Testis (tissue), 3 donors: ENCODE results near the gene UCHL5. TPM values are rescaled to one million over a fixed set of nuclear protein-coding genes. Genes with fewer than 3 reads are reported as not detected.

Experiments used
- DNase-seq: peaks from one replicate; pipeline ENCODE4 v3.0.0-alpha.2; 2019
- H3K27ac ChIP-seq, 2 donors: fragments of 200-600 bp; sonication (generic); one replicate each; pipeline ENCODE4 v1.5.1; 2019
- H3K27me3 ChIP-seq: fragments of 200-600 bp; sonication (generic); one replicate; pipeline ENCODE4 v1.5.1; 2019
- H3K36me3 ChIP-seq: fragments of 200-600 bp; sonication (generic); one replicate; pipeline ENCODE4 v1.5.1; 2017; ENCODE audit warnings: low read depth; ENCODE audit errors: missing control alignments
- H3K4me1 ChIP-seq: fragments of 200-600 bp; sonication (generic); one replicate; pipeline ENCODE4 v1.5.1; 2019
- H3K4me3 ChIP-seq, 2 donors: fragments of 200-600 bp; sonication (generic); one replicate each; pipeline ENCODE4 v1.5.1; 2017 to 2019
- H3K9me3 ChIP-seq: fragments of 200-600 bp; sonication (generic); one replicate; pipeline ENCODE4 v1.5.1; 2017
- CTCF ChIP-seq, 3 experiments: fragments of 450-650 bp in 2 of 3; fragments of 200-600 bp in 1 of 3; sonication (generic) in 1 of 3; IDR thresholded peaks; one replicate each; pipeline ENCODE4 v1.5.1; 2016 to 2019; ENCODE audit warnings: antibody characterized with exemption in 3 of 3, mild to moderate bottlenecking in 2 of 3, moderate library complexity in 1 of 3
- POLR2A ChIP-seq: fragments of 450-650 bp; IDR thresholded peaks from one replicate; pipeline ENCODE4 v1.6.1; 2017; ENCODE audit warnings: antibody characterized with exemption, mild to moderate bottlenecking, moderate library complexity
- whole genome bisulfite sequencing, 2 donors: methylation state at CpG; one replicate each; pipeline ENCODE4 v1.1.5; 2018; 5-methylcytosine and 5-hydroxymethylcytosine counted together
- intact Hi-C: fragments of 100-400 bp; cut with DNase I; formaldehyde crosslinking; loops from one replicate; pipeline ENCODE4 v1.15.1; 2023; ENCODE audit warnings: low total_unique reads
- polyA plus RNA-seq: library from polyadenylated mRNA; stranded (reverse); fragments of 350-450 nt; fragmentation: Illumina TruSeq; extraction: RNeasy Lipid Tissue Mini Kit (QIAGEN cat#74804); gene quantifications from one replicate; pipeline ENCODE4 v1.2.3, GENCODE V29; 2014; ENCODE audit warnings: low read depth, low replicate concordance; ENCODE audit not compliant: insufficient read depth
- small RNA-seq, 2 donors: library from RNA; depleted of rRNA; stranded (forward); fragments of <200 nt; gene quantifications; one replicate each; pipeline ENCODE3, GENCODE V24; 2016
- total RNA-seq, 2 donors: library from RNA; depleted of rRNA; stranded (reverse); fragments of >200 nt; gene quantifications; one replicate each; pipeline ENCODE4 v1.2.3, GENCODE V29; 2016

UCHL5 gene
- total and polyA plus RNA-seq, 3 donors from 2014 or later, result 17.9 to 55.5 (median 38.5) TPM

DNA sequence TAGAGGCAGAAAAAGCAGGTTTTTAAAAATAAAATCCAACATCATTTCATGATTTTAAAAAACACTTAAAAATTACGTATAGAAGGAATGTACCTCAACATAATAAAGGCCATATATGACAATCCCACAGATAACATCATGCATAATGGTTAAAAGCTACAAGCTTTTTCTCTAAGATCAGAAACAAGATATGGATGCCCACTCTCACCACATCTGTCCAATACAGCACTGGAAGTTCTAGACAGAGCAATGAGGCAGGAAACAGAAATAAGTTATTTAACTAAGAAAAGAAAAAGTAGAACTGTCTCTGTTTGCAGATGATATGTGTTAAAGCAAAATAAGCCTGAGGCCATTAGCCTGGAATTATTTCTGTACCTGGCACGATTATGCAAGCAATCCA is 96.3 kb downstream of the UCHL5 start:
- Histone ChIP-seq H3K27ac (no peak overlapping the region), H3K36me3 (no peaks in the 10 kb centered on the region), H3K27me3 (no peaks in the 10 kb centered on the region), H3K9me3 (no peaks in the 10 kb centered on the region), H3K4me1 (no peaks in the 10 kb centered on the region), H3K4me3 (no peak overlapping the region)
- 89 to 97% methylated on average over 2 of the region's 2 CpGs for WGBS, 2 donors
- intact Hi-C loops, result no loop called here
- no peak for DNase-seq
- TF ChIP-seq CTCF (IDR thresholded peaks at IDR 0.05), result no peak
- no peak for TF ChIP-seq POLR2A

Small RNA genes lying within 50 kb of the gene (small RNA-seq; reads per million reads assigned to genes)
- gene SCARNA18B, result 0 reads per million in 2 donors

Other genes with a start within 250 kb of the UCHL5 start
- 10 to 100 TPM; 95.8 to 96.3 TPM for gene RO60, start 252 bp upstream of the UCHL5 start, total RNA-seq
- gene RO60, start 252 bp upstream of the UCHL5 start, polyA plus RNA-seq, result 26.7 TPM
- gene GLRX2, start 46.1 kb upstream of the UCHL5 start, total RNA-seq, result 10 to 100 TPM; 21.2 to 47.6 TPM
- 70.1 TPM for gene GLRX2, start 46.1 kb upstream of the UCHL5 start, polyA plus RNA-seq
- gene CDC73, start 62.7 kb upstream of the UCHL5 start, total RNA-seq, result 10 to 100 TPM; 39.6 to 47.1 TPM
- 31.4 TPM for gene CDC73, start 62.7 kb upstream of the UCHL5 start, polyA plus RNA-seq
- gene B3GALT2, start 127.3 kb upstream of the UCHL5 start, total RNA-seq, result 1 to 10 TPM; 1.1 to 2.5 TPM
- 0.80 TPM for gene B3GALT2, start 127.3 kb upstream of the UCHL5 start, polyA plus RNA-seq